IPS DF 6.9 (cell line): ENCODE data around the gene CTSW.

ENCODE experiments used
- DNase-seq: peaks from one replicate; pipeline ENCODE4 v3.0.0-alpha.2; 2013; ENCODE audit warnings: low read depth, low spot score
- H3K27ac ChIP-seq: one replicate; pipeline ENCODE4 v1.5.1; 2013; ENCODE audit warnings: low read length, control low read depth
- H3K27me3 ChIP-seq: 2 replicates; pipeline ENCODE4 v1.6.1; 2013; ENCODE audit warnings: mild to moderate bottlenecking, low read length; ENCODE audit not compliant: control insufficient read depth, insufficient read depth
- H3K36me3 ChIP-seq: 2 replicates; pipeline ENCODE4 v1.6.1; 2013; ENCODE audit warnings: low read length; ENCODE audit not compliant: control insufficient read depth, insufficient read depth
- H3K4me1 ChIP-seq: 2 replicates; pipeline ENCODE4 v1.6.1; 2013; ENCODE audit warnings: low read length; ENCODE audit not compliant: control insufficient read depth, insufficient read depth
- H3K4me3 ChIP-seq: 2 replicates; pipeline ENCODE4 v1.5.1; 2013; ENCODE audit warnings: mild to moderate bottlenecking, low read length
- H3K9me3 ChIP-seq: 2 replicates; pipeline ENCODE4 v1.6.1; 2013; ENCODE audit warnings: low read length, inconsistent platforms; ENCODE audit not compliant: control insufficient read depth, insufficient read depth
- WGBS: extraction: QIAGEN DNeasy Blood & Tissue Kit; methylation state at CpG from one replicate; pipeline ENCODE4 v1.1.7; 2013; ENCODE audit warnings: mixed read lengths, missing lambda C conversion rate; ENCODE audit not compliant: insufficient read length, insufficient coverage; 5-methylcytosine and 5-hydroxymethylcytosine counted together

CTSW gene

DNA sequence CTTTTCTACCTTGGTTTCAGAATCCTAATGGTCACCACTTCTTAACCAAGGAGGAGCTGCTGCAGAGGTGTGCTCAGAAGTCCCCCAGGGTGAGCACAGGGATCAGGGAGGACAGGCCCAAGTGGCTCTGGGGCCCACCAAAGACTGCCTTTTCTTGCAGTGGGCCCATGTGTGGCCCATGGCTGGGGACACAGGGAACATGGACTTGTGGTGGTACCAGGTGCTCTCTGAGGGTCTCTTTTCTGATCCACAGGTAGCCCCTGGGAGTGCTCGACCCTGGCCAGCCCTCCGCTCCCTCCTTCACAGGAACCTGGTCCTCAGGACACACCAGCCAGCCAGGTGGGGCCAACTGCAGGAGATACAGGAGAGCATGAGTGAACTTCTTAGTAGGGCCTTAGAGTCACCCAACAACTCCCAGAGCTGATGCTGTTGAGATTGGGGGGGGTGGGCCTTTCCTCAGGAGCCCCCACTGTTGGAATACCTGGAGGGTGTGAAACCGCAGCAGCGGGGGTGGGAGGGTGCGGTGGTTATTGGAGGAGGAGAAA is 17.4 kb upstream of the CTSW start:
- Histone ChIP-seq H3K4me1 (no peaks in the 10 kb centered on the region; the same call in 1 of the 2 replicates), H3K9me3 (no peaks in the 10 kb centered on the region), H3K27me3 (no peaks in the 10 kb centered on the region), H3K4me3 (no peak overlapping the region), H3K36me3 (peaks cover 19% of the 10 kb centered on the region), H3K27ac (no peak overlapping the region)
- DNase-seq, result no peak
- WGBS, result no CpG with 5 or more reads among the region's 5 CpGs

DNA sequence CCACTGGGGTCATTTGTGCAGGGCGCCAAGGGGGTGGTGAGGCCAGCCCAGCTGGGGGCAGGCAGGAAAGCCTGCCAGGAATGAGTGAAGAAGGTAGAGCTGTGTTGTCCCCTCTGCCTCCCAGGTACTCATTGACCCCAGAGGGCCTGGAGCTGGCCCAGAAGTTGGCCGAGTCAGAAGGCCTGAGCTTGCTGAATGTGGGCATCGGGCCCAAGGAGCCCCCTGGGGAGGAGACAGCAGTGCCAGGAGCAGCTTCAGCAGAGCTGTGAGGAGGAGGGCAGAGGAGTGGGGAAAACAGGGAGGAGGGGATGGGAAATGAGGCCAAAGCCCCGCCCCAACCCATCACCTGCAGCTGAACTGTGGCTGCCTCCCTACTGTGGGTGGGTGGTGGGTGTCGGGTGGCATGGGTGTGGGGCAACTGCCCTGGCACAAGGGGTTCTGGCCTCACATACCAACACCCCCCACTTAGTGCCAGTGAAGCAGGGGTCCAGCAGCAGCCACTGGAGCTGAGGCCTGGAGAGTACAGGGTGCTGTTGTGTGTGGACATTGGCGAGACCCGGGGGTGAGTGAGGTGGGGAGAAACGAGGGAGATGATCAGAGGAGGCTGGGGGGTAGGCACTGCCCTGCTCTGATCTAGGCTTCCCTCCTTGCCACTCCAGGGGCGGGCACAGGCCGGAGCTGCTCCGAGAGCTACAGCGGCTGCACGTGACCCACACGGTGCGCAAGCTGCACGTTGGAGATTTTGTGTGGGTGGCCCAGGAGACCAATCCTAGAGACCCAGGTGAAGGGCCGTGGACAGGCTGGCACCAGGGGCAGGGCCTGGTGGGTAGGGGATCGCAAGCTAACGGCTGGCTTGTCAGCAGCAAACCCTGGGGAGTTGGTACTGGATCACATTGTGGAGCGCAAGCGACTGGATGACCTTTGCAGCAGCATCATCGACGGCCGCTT is 16.4 kb upstream of the CTSW start:
- Histone ChIP-seq H3K27ac (no peak overlapping the region), H3K4me1 (no peaks in the 10 kb centered on the region; the same call in 1 of the 2 replicates), H3K27me3 (no peaks in the 10 kb centered on the region), H3K36me3 (peaks cover 19% of the 10 kb centered on the region), H3K4me3 (no peak overlapping the region), H3K9me3 (no peaks in the 10 kb centered on the region)
- no peak for DNase-seq
- WGBS, result no CpG with 5 or more reads among the region's 24 CpGs

DNA sequence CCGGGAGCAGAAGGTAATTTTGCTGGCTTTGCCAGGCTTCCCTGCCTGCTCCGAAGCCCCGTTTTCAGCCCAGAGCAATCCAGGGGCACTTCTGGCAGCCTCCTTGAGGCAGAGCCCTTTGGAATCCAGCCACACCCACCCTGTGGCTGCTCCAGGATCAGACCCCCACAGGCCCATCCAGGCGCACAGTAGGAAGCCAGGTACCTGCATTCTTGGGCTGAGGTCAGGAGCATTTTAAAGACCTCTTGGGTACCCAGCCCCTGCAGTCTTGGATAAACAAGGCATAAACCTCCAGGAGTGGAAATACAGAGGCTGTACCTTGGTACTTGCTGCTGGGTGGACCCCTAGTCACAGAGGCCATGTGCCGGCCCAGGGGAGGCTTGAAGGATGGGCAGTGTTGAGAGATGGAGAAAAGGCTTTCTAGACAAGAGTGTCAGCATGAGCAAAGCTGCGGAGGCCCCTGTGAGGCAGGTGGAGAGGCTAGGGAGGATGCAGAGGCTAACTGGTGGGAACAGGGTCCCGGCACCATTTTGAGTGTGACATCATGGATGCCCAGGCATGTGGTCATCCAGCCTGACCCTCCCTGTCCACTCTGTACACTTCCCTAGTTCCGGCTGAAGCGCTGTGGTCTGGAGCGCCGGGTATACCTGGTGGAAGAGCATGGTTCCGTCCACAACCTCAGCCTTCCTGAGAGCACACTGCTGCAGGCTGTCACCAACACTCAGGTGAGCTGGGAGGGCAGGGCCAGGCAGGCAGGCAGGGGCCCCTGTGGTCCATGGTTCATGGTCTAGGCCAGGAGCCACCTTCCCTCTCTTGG is 15.5 kb upstream of the CTSW start:
- H3K27me3 ChIP-seq, result no peaks in the 10 kb centered on the region
- no peak overlapping the region for H3K27ac ChIP-seq
- no peak overlapping the region for H3K4me3 ChIP-seq
- peaks cover 19% of the 10 kb centered on the region for H3K36me3 ChIP-seq
- no peaks in the 10 kb centered on the region for H3K4me1 ChIP-seq
- WGBS, result no CpG with 5 or more reads among the region's 12 CpGs
- DNase-seq, result no peak
- no peaks in the 10 kb centered on the region for H3K9me3 ChIP-seq

DNA sequence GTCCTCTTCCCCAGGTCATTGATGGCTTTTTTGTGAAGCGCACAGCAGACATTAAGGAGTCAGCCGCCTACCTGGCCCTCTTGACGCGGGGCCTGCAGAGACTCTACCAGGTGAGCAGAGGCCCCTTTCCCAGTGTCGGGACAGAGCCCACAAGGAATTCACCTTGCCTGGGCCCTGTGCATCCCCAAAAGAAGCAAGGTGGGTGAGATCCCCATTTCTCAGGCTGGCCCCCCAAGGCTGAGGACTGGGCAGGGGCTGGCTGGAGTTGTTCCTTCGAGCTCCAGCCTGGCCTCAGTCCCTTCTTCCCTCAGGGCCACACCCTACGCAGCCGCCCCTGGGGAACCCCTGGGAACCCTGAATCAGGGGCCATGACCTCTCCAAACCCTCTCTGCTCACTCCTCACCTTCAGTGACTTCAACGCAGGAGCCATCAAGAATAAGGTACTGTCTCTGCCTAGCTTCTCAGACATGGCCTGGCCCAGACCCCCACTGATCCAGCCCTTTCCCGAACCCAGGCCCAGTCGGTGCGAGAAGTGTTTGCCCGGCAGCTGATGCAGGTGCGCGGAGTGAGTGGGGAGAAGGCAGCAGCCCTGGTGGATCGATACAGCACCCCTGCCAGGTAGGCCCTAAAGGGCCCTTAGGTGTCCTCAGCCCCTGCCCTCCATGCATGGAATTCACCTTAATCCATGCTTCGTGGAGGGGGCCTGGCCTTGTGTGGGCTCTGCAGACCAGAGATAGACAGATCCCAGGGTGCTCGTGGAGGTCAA is 14.7 kb upstream of the CTSW start:
- Histone ChIP-seq H3K36me3 (peaks cover 19% of the 10 kb centered on the region), H3K4me3 (no peak overlapping the region), H3K9me3 (no peaks in the 10 kb centered on the region), H3K4me1 (no peaks in the 10 kb centered on the region), H3K27me3 (no peaks in the 10 kb centered on the region), H3K27ac (no peak overlapping the region)
- DNase-seq, result no peak
- no CpG with 5 or more reads among the region's 18 CpGs for WGBS

- H3K36me3 ChIP-seq, result peaks cover 19% of the 10 kb centered on the region
- WGBS, result no CpG with 5 or more reads among the region's 9 CpGs
These were observed 14.0 kb upstream of the CTSW start for GRCh38 chr11:65865550-65866172.

GRCh38 chr11:65866509-65867283 is 12.9 kb upstream of the CTSW start:
- WGBS, result no CpG with 5 or more reads among the region's 21 CpGs
- no peak for DNase-seq
- no peak overlapping the region for H3K4me3 ChIP-seq
- H3K36me3 ChIP-seq, result peaks cover 19% of the 10 kb centered on the region
- H3K27ac ChIP-seq, result no peak overlapping the region
- no peaks in the 10 kb centered on the region for H3K27me3 ChIP-seq
- H3K9me3 ChIP-seq, result no peaks in the 10 kb centered on the region
- H3K4me1 ChIP-seq, result no peaks in the 10 kb centered on the region

More at GRCh38 chr11:65865550-65866172, 14.0 kb upstream of the CTSW start:
- Histone ChIP-seq H3K27ac (no peak overlapping the region), H3K27me3 (no peaks in the 10 kb centered on the region), H3K4me3 (no peak overlapping the region), H3K4me1 (no peaks in the 10 kb centered on the region), H3K9me3 (no peaks in the 10 kb centered on the region)
- no peak for DNase-seq

DNA sequence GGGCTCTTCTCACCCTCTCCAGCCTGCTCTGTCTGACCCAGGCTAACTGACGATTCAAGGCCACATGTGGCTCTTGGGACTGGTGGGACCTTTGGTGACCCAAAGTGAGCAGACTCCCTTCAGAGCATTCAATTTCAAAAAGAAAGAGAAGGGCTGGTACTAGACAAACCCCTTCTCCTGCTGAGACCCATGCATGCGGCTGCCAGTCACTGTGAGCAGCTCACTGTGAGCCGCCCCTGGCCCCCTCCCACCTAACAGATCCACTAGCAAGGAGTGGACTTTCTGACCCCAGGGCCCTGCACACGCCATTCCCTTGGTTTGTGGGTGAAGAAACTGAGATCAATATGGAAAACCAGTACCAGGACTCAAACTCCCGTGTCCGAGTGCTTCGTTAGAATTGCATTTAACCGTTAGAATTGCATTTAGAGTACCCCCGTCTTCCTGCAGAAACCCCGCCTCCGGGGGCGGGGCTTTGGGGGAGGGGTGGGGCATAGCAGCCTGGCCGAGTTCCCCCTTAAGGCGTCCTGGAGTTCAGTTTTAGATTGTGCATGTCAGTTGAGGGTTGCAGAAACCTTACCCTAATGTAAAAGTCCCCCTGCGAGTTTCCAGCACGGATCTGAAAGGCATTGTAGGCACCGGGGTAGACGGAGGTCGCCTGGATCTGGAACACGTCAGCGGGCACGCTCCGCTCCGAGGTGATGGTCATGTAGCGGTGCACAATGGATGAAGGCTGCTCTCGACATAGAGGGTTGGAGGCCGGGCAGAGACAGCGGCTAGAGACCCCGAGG is 12.2 kb upstream of the CTSW start:
- no peaks in the 10 kb centered on the region for H3K9me3 ChIP-seq
- no peaks in the 10 kb centered on the region for H3K27me3 ChIP-seq
- H3K27ac ChIP-seq, result no peak overlapping the region
- H3K36me3 ChIP-seq, result peaks cover 19% of the 10 kb centered on the region
- no peak for DNase-seq
- H3K4me3 ChIP-seq, result peak overlapping the region; percentile 58; the same call in 1 of the 2 replicates
- no peaks in the 10 kb centered on the region for H3K4me1 ChIP-seq
- no CpG with 5 or more reads among the region's 29 CpGs for WGBS

- Histone ChIP-seq H3K9me3 (no peaks in the 10 kb centered on the region), H3K27me3 (no peaks in the 10 kb centered on the region), H3K36me3 (peaks cover 19% of the 10 kb centered on the region), H3K4me1 (no peaks in the 10 kb centered on the region), H3K4me3 (peak overlapping the region; percentile 58; the same call in 1 of the 2 replicates), H3K27ac (no peak overlapping the region)
- no CpG with 5 or more reads among the region's 19 CpGs for WGBS
- DNase-seq, result no peak
These were observed 11.5 kb upstream of the CTSW start for GRCh38 chr11:65868076-65868667.
